K562 (cell line): ENCODE data around the gene PSORS1C2.

Experiments used
- ELF1 ChIP-seq: fragments of 200-800 bp; sonication (Bioruptor generic); IDR thresholded peaks from 2 replicates; pipeline ENCODE4 v1.6.1; 2016; ENCODE audit warnings: missing genetic modification characterization, missing compliant biosample characterization
- EZH2 ChIP-seq: IDR thresholded peaks from 2 replicates; pipeline ENCODE4 v1.6.1; 2012; ENCODE audit warnings: low read depth, mild to moderate bottlenecking, inconsistent platforms, low read length, borderline replicate concordance
- FOXM1 ChIP-seq, 2 experiments: fragments of 450-650 bp in 1 of 2; sonication (generic) in 1 of 2; formaldehyde crosslinking in 1 of 2; IDR thresholded peaks; 2 replicates each; pipeline versions ENCODE4 v1.6.1 to v1.9.0; 2017 to 2022; ENCODE audit warnings: low read depth in 2 of 2, mild to moderate bottlenecking in 2 of 2, missing genetic modification reagents in 1 of 2, moderate library complexity in 1 of 2
- IRF2 ChIP-seq: sonication (generic); formaldehyde crosslinking; IDR thresholded peaks from 2 replicates; pipeline ENCODE4 v1.8.1; 2022; ENCODE audit warnings: mild to moderate bottlenecking, missing genetic modification reagents
- MAZ ChIP-seq, 2 experiments: fragments of 450-650 bp in 1 of 2; sonication (generic) in 1 of 2; formaldehyde crosslinking; IDR thresholded peaks in 1 of 2; conservative IDR thresholded peaks in 1 of 2; 2 replicates each; pipeline versions ENCODE4 v1.4.0 to v1.5.0; 2020; ENCODE audit warnings: mild to moderate bottlenecking in 1 of 2, missing genetic modification reagents in 1 of 2
- MED1 ChIP-seq: sonication (generic); formaldehyde crosslinking; IDR thresholded peaks from 2 replicates; pipeline ENCODE4 v1.8.1; 2023; ENCODE audit warnings: missing genetic modification reagents, borderline replicate concordance
- NFYB ChIP-seq: IDR thresholded peaks from 2 replicates; pipeline ENCODE4 v1.6.1; 2011; ENCODE audit warnings: mild to moderate bottlenecking, moderate library complexity; ENCODE audit not compliant: insufficient read length; ENCODE audit errors: extremely low read depth
- TEAD4 ChIP-seq, 2 experiments: sonication (generic) in 1 of 2; formaldehyde crosslinking in 1 of 2; IDR thresholded peaks; 2 replicates each; pipeline versions ENCODE4 v1.6.1 to v1.8.0; 2012 to 2022; ENCODE audit warnings: borderline replicate concordance in 1 of 2, inconsistent platforms in 1 of 2, low read length in 1 of 2, mild to moderate bottlenecking in 1 of 2, missing genetic modification reagents in 1 of 2
- TSHZ1 ChIP-seq: fragments of 250-450 bp; sonication (Bioruptor Pico); IDR thresholded peaks from 2 replicates; pipeline ENCODE4 v1.4.0; 2020; ENCODE audit warnings: mild to moderate bottlenecking, moderate library complexity
- ZBED1 ChIP-seq: IDR thresholded peaks from 2 replicates; pipeline ENCODE4 v1.6.1; 2014
- ZNF146 ChIP-seq: IDR thresholded peaks from one replicate; pipeline ENCODE4 v1.6.1; 2018; ENCODE audit warnings: missing compliant biosample characterization; ENCODE audit not compliant: unreplicated experiment

DNA sequence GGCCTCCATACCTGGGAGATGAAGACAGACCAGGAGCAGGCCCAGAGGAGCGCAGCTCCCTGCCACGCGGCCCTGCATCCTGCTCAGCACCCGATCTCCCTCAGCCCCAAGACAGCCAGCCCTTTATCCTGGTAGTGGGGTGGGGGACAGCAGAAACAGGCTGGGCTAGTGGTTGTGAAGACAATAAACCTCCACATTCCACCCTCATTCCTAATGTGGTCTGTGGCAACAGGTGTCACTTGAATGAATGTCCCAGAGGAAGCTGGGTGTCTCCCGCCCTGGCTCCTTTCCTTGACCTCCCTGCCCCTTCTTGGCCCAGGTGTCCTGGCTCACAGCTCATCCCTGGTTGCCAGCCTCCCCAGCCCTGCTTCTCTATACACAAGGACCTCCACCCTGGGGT lies 26.4 kb downstream of the PSORS1C2 start, which contains the start of gene C6orf15:
- TF ChIP-seq TSHZ1 (CRISPR knock-in tag) (no peak), ZNF146 (CRISPR knock-in tag) (no peak), FOXM1 (IDR thresholded peaks at IDR 0.05; ENCODE audit: low read depth) (no peak), FOXM1 (CRISPR knock-in tag; IDR thresholded peaks at IDR 0.05; ENCODE audit: low read depth) (no peak), NFYB (no peak), ZBED1 (no peak), MAZ (CRISPR knock-in tag; conservative IDR thresholded peaks at IDR 0.05 in 1 of 2, IDR thresholded peaks at IDR 0.05 in 1 of 2) (no peak), ELF1 (tag) (no peak), IRF2 (no peak), TEAD4 (IDR thresholded peaks at IDR 0.05; ENCODE audit: low read length) (no peak), TEAD4 (CRISPR knock-in tag; IDR thresholded peaks at IDR 0.05; ENCODE audit: borderline replicate concordance) (no peak), EZH2 (no peak; the same call in 1 of the 2 replicates), MED1 (CRISPR knock-in tag) (no peak)
